HG03520 (cell line): ENCODE measurements around the gene SIGLEC9.

Source experiments
- ATAC-seq: cut with Tn5 transposase; IDR thresholded peaks from one replicate; pipeline ENCODE4 v1.9.1; 2021; ENCODE audit warnings: mild to moderate bottlenecking, moderate library complexity; ENCODE audit not compliant: unreplicated experiment

SIGLEC9 gene

DNA sequence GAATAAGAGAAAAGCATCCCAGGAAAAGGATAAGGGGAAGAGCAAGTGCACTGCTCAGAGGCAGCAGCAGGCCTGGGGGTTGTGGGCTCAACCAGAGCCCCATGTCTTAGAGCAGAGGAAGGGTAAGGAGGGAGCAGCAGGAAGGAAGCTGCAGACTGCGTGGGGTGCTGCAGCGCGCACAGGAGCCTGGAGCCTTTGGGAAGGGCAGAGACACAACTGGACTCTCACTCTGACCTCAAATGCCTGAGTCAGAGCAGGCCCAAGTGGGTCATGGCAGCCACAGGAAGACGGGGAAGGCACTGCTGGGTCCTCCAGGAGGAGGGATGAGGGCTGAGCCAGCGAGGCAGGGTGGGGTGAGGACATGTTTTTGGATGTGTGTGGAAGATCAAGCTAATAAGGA lies 49.0 kb downstream of the SIGLEC9 start:
- no peak for ATAC-seq

DNA sequence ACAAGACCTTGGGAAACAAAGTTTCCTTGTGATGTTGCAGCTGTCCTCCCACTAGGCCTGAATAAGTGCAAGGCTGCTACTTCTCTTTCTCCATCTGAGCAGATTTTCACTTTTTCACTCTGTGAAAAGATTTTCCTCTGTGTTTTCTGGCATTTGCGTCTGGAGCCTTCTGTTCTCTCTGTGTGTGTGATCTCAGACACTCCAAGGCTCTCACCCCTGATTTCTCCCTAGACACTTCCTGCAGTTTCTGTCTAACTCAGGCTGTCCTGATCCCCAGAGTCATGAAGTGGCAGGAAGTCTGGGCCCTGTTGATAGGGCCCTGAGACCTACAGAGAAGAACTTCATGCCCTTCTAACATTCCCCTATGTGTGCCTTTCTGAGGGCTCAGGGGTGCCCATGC lies 54.5 kb downstream of the SIGLEC9 start:
- ATAC-seq = no peak
